ENCODE results near the gene PSMD4. TPM values are rescaled to one million over a fixed set of nuclear protein-coding genes. Genes with fewer than 3 reads are reported as not detected.

Gene PSMD4
- total RNA-seq, 1 experiment from 2014 or later, result 99.7 TPM

- Histone ChIP-seq H3K4me2 (ENCODE audit: low read depth, low read length, poor library complexity, severe bottlenecking) (no peak overlapping the region), H3K27me3 (ENCODE audit: low read length) (no peaks in the 10 kb centered on the region), H3K9me3 (ENCODE audit: low read length) (no peaks in the 10 kb centered on the region), H3K9ac (ENCODE audit: low read length) (no peak overlapping the region), H3K36me3 (ENCODE audit: insufficient read depth, low read length) (peaks cover 33% of the 10 kb centered on the region), H3K9me2 (replicated peaks; ENCODE audit: insufficient read depth, low read length) (no peaks in the 10 kb centered on the region), H2AFZ (ENCODE audit: low read length) (no peak overlapping the region), H3K4me1 (ENCODE audit: low read length) (no peaks in the 10 kb centered on the region), H3K79me2 (ENCODE audit: low read length) (no peaks in the 10 kb centered on the region), H3K4me3 (ENCODE audit: low read length) (no peak overlapping the region), H3K27ac (ENCODE audit: low read length) (no peak overlapping the region), H4K20me1 (ENCODE audit: insufficient read depth, low read depth, low read length) (no peaks in the 10 kb centered on the region)
- DNase-seq, result no peak
Observed at GRCh38 chr1:151294742-151295462, 40.4 kb downstream of the PSMD4 start.

- Histone ChIP-seq H2AFZ (ENCODE audit: low read length) (no peak overlapping the region), H3K4me3 (ENCODE audit: low read length) (peak overlapping the region; percentile 1; the same call in 1 of the 2 replicates), H3K27ac (ENCODE audit: low read length) (peak overlapping the region; percentile 72), H3K4me1 (ENCODE audit: low read length) (peaks cover 39% of the 10 kb centered on the region), H3K36me3 (ENCODE audit: insufficient read depth, low read length) (peaks cover 41% of the 10 kb centered on the region), H3K9me2 (replicated peaks; ENCODE audit: insufficient read depth, low read length) (no peaks in the 10 kb centered on the region), H3K9ac (ENCODE audit: low read length) (peak overlapping the region; percentile 45; the same call in 1 of the 2 replicates), H3K9me3 (ENCODE audit: low read length) (no peaks in the 10 kb centered on the region), H3K79me2 (ENCODE audit: low read length) (peaks cover 32% of the 10 kb centered on the region), H3K4me2 (ENCODE audit: low read depth, low read length, poor library complexity, severe bottlenecking) (peak overlapping the region; percentile 60), H3K27me3 (ENCODE audit: low read length) (no peaks in the 10 kb centered on the region), H4K20me1 (ENCODE audit: insufficient read depth, low read depth, low read length) (no peaks in the 10 kb centered on the region)
- DNase-seq, result no peak
Observed at GRCh38 chr1:151309811-151310323, 55.3 kb downstream of the PSMD4 start.

GRCh38 chr1:151311011-151311410 is 56.5 kb downstream of the PSMD4 start:
- Histone ChIP-seq H3K36me3 (ENCODE audit: insufficient read depth, low read length) (peaks cover 32% of the 10 kb centered on the region), H4K20me1 (ENCODE audit: insufficient read depth, low read depth, low read length) (no peaks in the 10 kb centered on the region), H2AFZ (ENCODE audit: low read length) (no peak overlapping the region), H3K9ac (ENCODE audit: low read length) (no peak overlapping the region), H3K4me2 (ENCODE audit: low read depth, low read length, poor library complexity, severe bottlenecking) (no peak overlapping the region), H3K4me1 (ENCODE audit: low read length) (peaks cover 39% of the 10 kb centered on the region), H3K27me3 (ENCODE audit: low read length) (no peaks in the 10 kb centered on the region), H3K79me2 (ENCODE audit: low read length) (peaks cover 32% of the 10 kb centered on the region), H3K4me3 (ENCODE audit: low read length) (no peak overlapping the region), H3K9me3 (ENCODE audit: low read length) (no peaks in the 10 kb centered on the region), H3K9me2 (replicated peaks; ENCODE audit: insufficient read depth, low read length) (no peaks in the 10 kb centered on the region), H3K27ac (ENCODE audit: low read length) (peak overlapping the region; percentile 39; the same call in 1 of the 2 replicates)
- DNase-seq, result no peak

- H3K36me3 ChIP-seq (ENCODE audit: insufficient read depth, low read length), result peaks cover 26% of the 10 kb centered on the region; the same call in 1 of the 2 replicates
- no peak for DNase-seq
- no peak overlapping the region for H3K27ac ChIP-seq (ENCODE audit: low read length)
- H3K9me2 ChIP-seq (replicated peaks; ENCODE audit: insufficient read depth, low read length), result no peaks in the 10 kb centered on the region
- peaks cover 32% of the 10 kb centered on the region for H3K79me2 ChIP-seq (ENCODE audit: low read length)
- no peaks in the 10 kb centered on the region for H4K20me1 ChIP-seq (ENCODE audit: insufficient read depth, low read depth, low read length)
- no peak overlapping the region for H2AFZ ChIP-seq (ENCODE audit: low read length)
- no peak overlapping the region for H3K4me2 ChIP-seq (ENCODE audit: low read depth, low read length, poor library complexity, severe bottlenecking)
- H3K9me3 ChIP-seq (ENCODE audit: low read length), result no peaks in the 10 kb centered on the region
- peaks cover 39% of the 10 kb centered on the region for H3K4me1 ChIP-seq (ENCODE audit: low read length)
- H3K27me3 ChIP-seq (ENCODE audit: low read length), result no peaks in the 10 kb centered on the region
- H3K4me3 ChIP-seq (ENCODE audit: low read length), result no peak overlapping the region
- H3K9ac ChIP-seq (ENCODE audit: low read length), result no peak overlapping the region
Observed at GRCh38 chr1:151311589-151312331, 57.2 kb downstream of the PSMD4 start.

- H3K27me3 ChIP-seq (ENCODE audit: low read length), result no peaks in the 10 kb centered on the region
- H3K27ac ChIP-seq (ENCODE audit: low read length), result no peak overlapping the region
- peaks cover 32% of the 10 kb centered on the region for H3K79me2 ChIP-seq (ENCODE audit: low read length)
- no peak for DNase-seq
- peaks cover 39% of the 10 kb centered on the region for H3K4me1 ChIP-seq (ENCODE audit: low read length)
- H4K20me1 ChIP-seq (ENCODE audit: insufficient read depth, low read depth, low read length), result no peaks in the 10 kb centered on the region
- H3K36me3 ChIP-seq (ENCODE audit: insufficient read depth, low read length), result peaks cover 23% of the 10 kb centered on the region; the same call in 1 of the 2 replicates
- H3K9me2 ChIP-seq (replicated peaks; ENCODE audit: insufficient read depth, low read length), result no peaks in the 10 kb centered on the region
- no peak overlapping the region for H3K4me3 ChIP-seq (ENCODE audit: low read length)
- no peaks in the 10 kb centered on the region for H3K9me3 ChIP-seq (ENCODE audit: low read length)
- no peak overlapping the region for H2AFZ ChIP-seq (ENCODE audit: low read length)
- H3K4me2 ChIP-seq (ENCODE audit: low read depth, low read length, poor library complexity, severe bottlenecking), result no peak overlapping the region
- no peak overlapping the region for H3K9ac ChIP-seq (ENCODE audit: low read length)
Observed at GRCh38 chr1:151312411-151312810, 57.9 kb downstream of the PSMD4 start.

- Histone ChIP-seq H3K79me2 (ENCODE audit: low read length) (peaks cover 32% of the 10 kb centered on the region), H3K4me1 (ENCODE audit: low read length) (peaks cover 39% of the 10 kb centered on the region), H3K27ac (ENCODE audit: low read length) (no peak overlapping the region)
Observed at GRCh38 chr1:151312826-151313225, 58.3 kb downstream of the PSMD4 start.

GRCh38 chr1:151313501-151313900 is 59.0 kb downstream of the PSMD4 start:
- Histone ChIP-seq H3K36me3 (ENCODE audit: insufficient read depth, low read length) (peaks cover 14% of the 10 kb centered on the region; the same call in 1 of the 2 replicates), H3K9me2 (replicated peaks; ENCODE audit: insufficient read depth, low read length) (no peaks in the 10 kb centered on the region), H3K9ac (ENCODE audit: low read length) (no peak overlapping the region), H4K20me1 (ENCODE audit: insufficient read depth, low read depth, low read length) (no peaks in the 10 kb centered on the region), H3K4me3 (ENCODE audit: low read length) (no peak overlapping the region), H3K4me1 (ENCODE audit: low read length) (peaks cover 39% of the 10 kb centered on the region), H3K4me2 (ENCODE audit: low read depth, low read length, poor library complexity, severe bottlenecking) (no peak overlapping the region), H3K27me3 (ENCODE audit: low read length) (no peaks in the 10 kb centered on the region), H3K9me3 (ENCODE audit: low read length) (no peaks in the 10 kb centered on the region), H3K79me2 (ENCODE audit: low read length) (peaks cover 27% of the 10 kb centered on the region), H3K27ac (ENCODE audit: low read length) (no peak overlapping the region), H2AFZ (ENCODE audit: low read length) (no peak overlapping the region)
- DNase-seq, result no peak

More at GRCh38 chr1:151312826-151313225, 58.3 kb downstream of the PSMD4 start:
- no peaks in the 10 kb centered on the region for H3K27me3 ChIP-seq (ENCODE audit: low read length)
- H3K9me2 ChIP-seq (replicated peaks; ENCODE audit: insufficient read depth, low read length), result no peaks in the 10 kb centered on the region
- H2AFZ ChIP-seq (ENCODE audit: low read length), result no peak overlapping the region
- no peak overlapping the region for H3K4me2 ChIP-seq (ENCODE audit: low read depth, low read length, poor library complexity, severe bottlenecking)
- no peaks in the 10 kb centered on the region for H4K20me1 ChIP-seq (ENCODE audit: insufficient read depth, low read depth, low read length)
- H3K9me3 ChIP-seq (ENCODE audit: low read length), result no peaks in the 10 kb centered on the region
- no peak overlapping the region for H3K9ac ChIP-seq (ENCODE audit: low read length)
- no peak overlapping the region for H3K4me3 ChIP-seq (ENCODE audit: low read length)
- peaks cover 20% of the 10 kb centered on the region; the same call in 1 of the 2 replicates for H3K36me3 ChIP-seq (ENCODE audit: insufficient read depth, low read length)
- no peak for DNase-seq

All from Karpas-422 (cell line).